HepG2 (cell line): Measurements from ENCODE around the gene PLBD2. TPM values are rescaled to one million over a fixed set of nuclear protein-coding genes. Genes with fewer than 3 reads are reported as not detected.

ENCODE experiments used
- ATRX ChIP-seq: sonication (generic); formaldehyde crosslinking; IDR thresholded peaks from 2 replicates; pipeline ENCODE4 v1.4.0; 2020; ENCODE audit warnings: missing genetic modification reagents, borderline replicate concordance
- CHD2 ChIP-seq: IDR thresholded peaks from 2 replicates; pipeline ENCODE4 v1.6.1; 2011; ENCODE audit warnings: low read depth, low read length, improper control_type of control experiment
- FLYWCH1 ChIP-seq: sonication (generic); formaldehyde crosslinking; IDR thresholded peaks from 2 replicates; pipeline ENCODE4 v1.8.1; 2023; ENCODE audit warnings: mild to moderate bottlenecking, missing genetic modification reagents
- GRHL1 ChIP-seq: sonication (generic); formaldehyde crosslinking; conservative IDR thresholded peaks from 2 replicates; pipeline ENCODE4 v1.8.0; 2022; ENCODE audit warnings: missing genetic modification reagents
- HOXA5 ChIP-seq: sonication (generic); formaldehyde crosslinking; IDR thresholded peaks from 2 replicates; pipeline ENCODE4 v1.4.0; 2020; ENCODE audit warnings: missing genetic modification reagents
- ISL2 ChIP-seq: sonication (generic); formaldehyde crosslinking; IDR thresholded peaks from 2 replicates; pipeline ENCODE4 v1.5.0; 2020; ENCODE audit warnings: missing genetic modification reagents
- MAFG ChIP-seq: sonication (generic); formaldehyde crosslinking; IDR thresholded peaks from 2 replicates; pipeline ENCODE4 v1.5.1; 2020; ENCODE audit warnings: mild to moderate bottlenecking, missing genetic modification reagents
- MAFK ChIP-seq, 2 experiments: IDR thresholded peaks in 1 of 2; conservative IDR thresholded peaks in 1 of 2; 2 replicates each; pipeline ENCODE4 v1.6.1; 2011; ENCODE audit warnings: improper control_type of control experiment in 2 of 2, low read length in 2 of 2
- MTA3 ChIP-seq: sonication (generic); formaldehyde crosslinking; IDR thresholded peaks from 2 replicates; pipeline ENCODE4 v1.4.0; 2020; ENCODE audit warnings: missing genetic modification reagents
- NAIF1 ChIP-seq: sonication (generic); formaldehyde crosslinking; IDR thresholded peaks from 2 replicates; pipeline ENCODE4 v1.5.0; 2020; ENCODE audit warnings: mild to moderate bottlenecking, missing genetic modification reagents, borderline replicate concordance
- POGZ ChIP-seq: sonication (generic); formaldehyde crosslinking; IDR thresholded peaks from 2 replicates; pipeline ENCODE4 v1.4.0; 2020; ENCODE audit warnings: mild to moderate bottlenecking, missing genetic modification reagents
- POLR2AphosphoS5 ChIP-seq: IDR thresholded peaks from 2 replicates; pipeline ENCODE4 v1.6.1; 2012; ENCODE audit warnings: low read depth, low read length
- RFX1 ChIP-seq: fragments of 450-650 bp; IDR thresholded peaks from 2 replicates; pipeline ENCODE4 v1.6.1; 2017
- RFXAP ChIP-seq: sonication (generic); formaldehyde crosslinking; IDR thresholded peaks from 2 replicates; pipeline ENCODE4 v1.4.0; 2020; ENCODE audit warnings: missing genetic modification reagents, borderline replicate concordance
- SATB2 ChIP-seq: sonication (generic); formaldehyde crosslinking; IDR thresholded peaks from 2 replicates; pipeline ENCODE4 v1.5.0; 2020; ENCODE audit warnings: missing genetic modification reagents
- SNRNP70 ChIP-seq: fragments of 200-400 bp; formaldehyde crosslinking; IDR thresholded peaks from 2 replicates; pipeline ENCODE4 v1.6.1; 2017; ENCODE audit warnings: mild to moderate bottlenecking, low read depth, low read length, moderate library complexity
- SOX5 ChIP-seq: IDR thresholded peaks from 2 replicates; pipeline ENCODE4 v1.6.1; 2016; ENCODE audit warnings: borderline replicate concordance
- SP5 ChIP-seq: IDR thresholded peaks from 2 replicates; pipeline ENCODE4 v1.6.1; 2016; ENCODE audit warnings: low read depth, borderline replicate concordance
- THAP11 ChIP-seq: IDR thresholded peaks from 2 replicates; pipeline ENCODE4 v1.6.1; 2016; ENCODE audit warnings: missing biosample characterization, missing genetic modification reagents
- ZBTB42 ChIP-seq: sonication (generic); formaldehyde crosslinking; IDR thresholded peaks from 2 replicates; pipeline ENCODE4 v1.5.0; 2020; ENCODE audit warnings: mild to moderate bottlenecking, missing genetic modification reagents
- ZFP37 ChIP-seq: sonication (generic); formaldehyde crosslinking; IDR thresholded peaks from 2 replicates; pipeline ENCODE4 v1.4.0; 2020; ENCODE audit warnings: missing genetic modification reagents, borderline replicate concordance
- ZNF138 ChIP-seq: sonication (generic); formaldehyde crosslinking; IDR thresholded peaks from 2 replicates; pipeline ENCODE4 v1.5.0; 2020; ENCODE audit warnings: mild to moderate bottlenecking, low read depth, missing genetic modification reagents
- ZNF205 ChIP-seq: IDR thresholded peaks from 2 replicates; pipeline ENCODE4 v1.6.1; 2018; ENCODE audit warnings: missing biosample characterization, missing genetic modification reagents
- ZNF768 ChIP-seq: sonication (generic); formaldehyde crosslinking; IDR thresholded peaks from 2 replicates; pipeline ENCODE4 v1.4.0; 2020; ENCODE audit warnings: missing genetic modification reagents
- ZNF781 ChIP-seq: sonication (generic); formaldehyde crosslinking; IDR thresholded peaks from 2 replicates; pipeline ENCODE4 v1.5.1; 2020; ENCODE audit warnings: borderline replicate concordance, mild to moderate bottlenecking, missing genetic modification reagents; ENCODE audit errors: not compliant biosample characterization
- ZNF792 ChIP-seq: IDR thresholded peaks from 2 replicates; pipeline ENCODE4 v1.6.1; 2016
- ZSCAN31 ChIP-seq: sonication (generic); formaldehyde crosslinking; IDR thresholded peaks from 2 replicates; pipeline ENCODE4 v1.5.0; 2020; ENCODE audit warnings: low read depth, mild to moderate bottlenecking, missing genetic modification reagents
- polyA plus RNA-seq, 8 experiments: library from polyadenylated mRNA; depleted of rRNA in 3 of 8; stranded (reverse) in 7 of 8; unstranded in 1 of 8; fragments of >200 nt; fragmentation: Illumina TruSeq in 4 of 8; extraction: Trizol in 4 of 8; gene quantifications; 2 replicates each; pipeline versions ENCODE4 v1.2.1 to v1.2.3, GENCODE V29; 2011 to 2016; ENCODE audit warnings: low read depth in 4 of 8, missing spikeins in 1 of 8, mixed read lengths in 1 of 8; ENCODE audit not compliant: insufficient read depth in 1 of 8
- total RNA-seq, 5 experiments: library from RNA; depleted of rRNA; stranded (reverse); fragments of >200 nt; fragmentation: Illumina TruSeq; extraction: Trizol; gene quantifications; 2 replicates each; pipeline ENCODE4 v1.2.3, GENCODE V29; 2016; ENCODE audit warnings: low read depth in 1 of 5
- TF ChIP-seq, protein P1 (sequence below): sonication (generic); formaldehyde crosslinking; IDR thresholded peaks from 2 replicates; pipeline ENCODE4 v1.4.0; 2020; ENCODE audit warnings: missing genetic modification reagents
- TF ChIP-seq, protein P2 (sequence below): sonication (generic); formaldehyde crosslinking; IDR thresholded peaks from 2 replicates; pipeline ENCODE4 v1.5.0; 2020; ENCODE audit warnings: mild to moderate bottlenecking, low read depth, missing genetic modification reagents, borderline replicate concordance

The PLBD2 gene
- total and polyA plus RNA-seq, 2 of the 13 experiments (the other 11 are each of a cell fraction or from before 2014, with no cell fraction given) = 6.7 to 8.5 TPM

DNA sequence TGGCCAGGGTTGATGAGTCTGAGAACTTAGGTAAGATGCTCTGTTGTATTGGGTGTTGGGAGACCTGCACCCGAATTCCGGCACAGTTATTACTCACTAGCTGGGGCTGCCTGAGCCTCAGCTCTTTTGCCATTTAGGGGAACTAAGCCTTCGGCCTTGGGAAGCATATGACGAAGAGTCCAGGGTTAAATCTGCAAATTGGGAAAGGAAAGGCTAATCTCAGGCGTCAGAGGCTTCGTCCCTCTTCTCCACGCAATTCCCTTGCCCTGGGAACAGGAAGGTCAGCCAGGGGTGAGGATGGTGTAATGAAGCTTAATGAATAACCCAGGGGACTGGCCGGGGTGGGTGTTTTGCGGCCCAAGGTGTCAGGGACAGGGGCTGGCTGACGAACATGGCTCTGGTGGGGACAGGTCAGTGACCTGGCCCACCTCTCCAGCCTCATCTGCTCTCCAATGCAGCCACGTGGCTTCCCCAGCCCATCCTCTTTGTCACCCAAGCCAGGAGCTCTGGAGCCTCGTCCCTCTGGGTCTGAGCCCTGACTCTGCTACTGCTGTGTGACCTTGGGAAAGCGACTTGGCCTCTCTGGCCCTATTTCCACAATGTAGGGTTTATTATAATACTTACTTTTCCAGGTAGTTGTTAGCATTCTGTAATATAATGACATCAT is 60.0 kb downstream of the PLBD2 start (continued):
- TF ChIP-seq SP5 (CRISPR knock-in tag) (peak; percentile 48; the same call in 1 of the 2 replicates), HOXA5 (CRISPR knock-in tag) (0 out of 2 replicates have a peak, but pooled peaks have one; percentile 30), CHD2 (no peak), ZNF792 (no peak), ZNF768 (peak; percentile 99), ISL2 (CRISPR knock-in tag) (peak; percentile 33; the same call in 1 of the 2 replicates), MAFK (conservative IDR thresholded peaks at IDR 0.05 in 1 of 2, IDR thresholded peaks at IDR 0.05 in 1 of 2; ENCODE audit: low read length in 2 of 2) (no peak), FLYWCH1 (CRISPR knock-in tag) (no peak), RFX1 (no peak), ZNF205 (no peak), SATB2 (CRISPR knock-in tag) (no peak), ZBTB42 (CRISPR knock-in tag) (no peak), SNRNP70 (no peak), MAFG (CRISPR knock-in tag) (no peak), GRHL1 (CRISPR knock-in tag) (no peak), SOX5 (no peak; the same call in 1 of the 2 replicates), ZNF781 (no peak), ZFP37 (0 out of 2 replicates have a peak, but pooled peaks have one; percentile 44), NAIF1 (CRISPR knock-in tag) (no peak), RFXAP (CRISPR knock-in tag) (0 out of 2 replicates have a peak, but pooled peaks have one; percentile 11), POLR2AphosphoS5 (no peak), MTA3 (no peak), POGZ (no peak), ZNF138 (CRISPR knock-in tag) (no peak), THAP11 (CRISPR knock-in tag) (0 out of 2 replicates have a peak, but pooled peaks have one; percentile 29), ZSCAN31 (CRISPR knock-in tag) (no peak), ATRX (no peak)
- TF ChIP-seq, protein P1, sequence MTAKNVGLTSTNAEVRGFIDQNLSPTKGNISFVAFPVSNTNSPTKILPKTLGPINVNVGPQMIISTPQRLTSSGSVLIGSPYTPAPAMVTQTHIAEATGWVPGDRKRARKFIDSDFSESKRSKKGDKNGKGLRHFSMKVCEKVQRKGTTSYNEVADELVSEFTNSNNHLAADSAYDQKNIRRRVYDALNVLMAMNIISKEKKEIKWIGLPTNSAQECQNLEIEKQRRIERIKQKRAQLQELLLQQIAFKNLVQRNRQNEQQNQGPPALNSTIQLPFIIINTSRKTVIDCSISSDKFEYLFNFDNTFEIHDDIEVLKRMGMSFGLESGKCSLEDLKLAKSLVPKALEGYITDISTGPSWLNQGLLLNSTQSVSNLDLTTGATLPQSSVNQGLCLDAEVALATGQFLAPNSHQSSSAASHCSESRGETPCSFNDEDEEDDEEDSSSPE (CRISPR knock-in tag) = peak; percentile 26; the same call in 1 of the 2 replicates
- TF ChIP-seq, protein P2, sequence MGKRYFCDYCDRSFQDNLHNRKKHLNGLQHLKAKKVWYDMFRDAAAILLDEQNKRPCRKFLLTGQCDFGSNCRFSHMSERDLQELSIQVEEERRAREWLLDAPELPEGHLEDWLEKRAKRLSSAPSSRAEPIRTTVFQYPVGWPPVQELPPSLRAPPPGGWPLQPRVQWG (CRISPR knock-in tag) = no peak
